Astrocyte of the hippocampus (primary cell): ENCODE data around the gene RHO.

Source experiments
- DNase-seq: peaks from one replicate; pipeline ENCODE4 v3.0.0; 2011; ENCODE audit warnings: low read depth, low spot score

Gene RHO

GRCh38 chr3:129577366-129577765 is 48.9 kb downstream of the RHO start:
- DNase-seq, result no peak

DNA sequence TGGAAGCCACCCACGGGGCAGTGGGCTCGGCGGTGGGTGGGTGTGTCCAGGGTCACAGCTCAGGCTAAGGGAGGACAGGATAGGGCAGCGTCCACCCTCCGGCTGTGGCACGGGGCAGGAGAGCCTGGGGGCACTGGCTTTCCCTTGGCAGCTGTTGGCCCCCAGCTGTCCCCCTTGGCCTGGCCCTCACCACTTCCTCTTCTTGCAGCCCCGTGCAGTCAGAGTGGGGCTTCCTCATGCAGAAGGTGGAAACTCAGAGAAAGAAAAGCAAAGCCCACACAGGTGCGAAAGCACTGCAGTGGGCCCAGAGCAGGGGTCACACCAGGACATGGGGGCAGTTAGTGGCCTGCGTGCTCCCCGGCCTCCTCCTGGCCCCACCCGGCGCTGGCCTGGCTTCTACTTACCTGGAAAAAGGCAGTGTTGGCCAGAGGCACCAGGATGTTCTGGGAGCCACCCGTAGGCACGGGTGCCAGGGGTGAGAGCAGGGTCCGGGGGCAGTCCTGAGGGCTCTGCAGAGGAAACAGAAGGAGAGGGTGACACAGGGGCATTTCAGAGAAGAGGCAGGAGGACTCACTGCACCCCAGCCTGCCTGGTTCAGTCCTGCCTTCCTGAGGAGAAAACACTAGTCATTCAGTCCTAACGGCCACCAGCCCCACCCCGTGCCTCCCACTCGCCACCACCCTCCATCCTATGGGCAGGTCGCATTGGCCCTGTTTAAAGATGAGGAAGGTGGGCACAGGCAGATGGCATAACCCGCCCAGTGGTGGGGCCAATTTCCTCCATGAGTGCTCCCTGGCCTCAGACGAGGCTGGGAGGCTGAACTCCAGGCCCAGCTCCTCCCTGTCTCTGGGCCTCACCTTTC is 49.7 kb downstream of the RHO start:
- DNase-seq, result no peak

DNA sequence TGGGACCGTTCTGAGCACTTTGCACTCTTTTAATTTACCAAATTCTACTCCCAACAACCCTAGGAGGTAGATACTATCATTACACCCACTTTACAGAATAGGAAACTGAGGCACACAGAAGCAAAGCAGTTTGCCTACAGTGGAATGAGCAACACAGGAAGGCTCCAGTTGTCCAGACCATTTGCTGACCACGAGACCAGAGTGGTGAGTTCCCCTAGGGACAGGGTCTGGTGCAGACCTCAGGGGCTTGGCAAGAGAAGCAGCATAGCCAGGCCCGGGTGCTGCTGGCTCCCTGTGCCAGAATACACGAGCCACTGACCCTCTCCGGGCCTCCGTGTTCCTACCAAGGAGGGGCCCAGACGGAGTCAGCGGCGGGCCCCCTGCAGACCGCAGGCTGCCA is 51.6 kb downstream of the RHO start:
- no peak for DNase-seq

- no peak for DNase-seq
Measured at GRCh38 chr3:129581623-129582022, 53.2 kb downstream of the RHO start.

- no peak for DNase-seq
Measured at GRCh38 chr3:129582799-129583198, 54.4 kb downstream of the RHO start.

DNA sequence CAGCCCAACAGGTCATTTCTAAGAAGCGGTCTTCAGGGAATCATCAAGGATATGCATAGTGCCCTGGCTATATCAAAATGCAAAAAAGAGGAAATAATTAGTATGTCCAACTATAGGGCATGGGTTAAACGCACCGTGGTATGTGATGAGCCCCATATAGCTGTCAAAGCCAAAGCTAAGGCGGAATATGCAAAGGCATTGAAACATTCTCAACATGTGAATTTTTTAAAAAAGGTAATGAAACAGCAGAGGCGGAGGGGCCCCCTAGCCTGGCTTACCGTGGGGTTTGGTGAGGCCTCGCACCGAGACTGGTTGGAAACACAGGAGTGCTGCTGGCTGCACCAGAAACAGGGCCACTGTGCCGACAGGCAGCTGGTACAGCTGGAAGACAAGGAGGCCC is 54.9 kb downstream of the RHO start:
- no peak for DNase-seq

GRCh38 chr3:129584631-129585030 is 56.2 kb downstream of the RHO start:
- no peak for DNase-seq
